Renal cortex interstitium (tissue), 11 donors: ENCODE data around the gene SUSD2. TPM values are rescaled to one million over a fixed set of nuclear protein-coding genes. Genes with fewer than 3 reads are reported as not detected.
"Not testable (repeated sequence)": the region's sequence is repeated elsewhere in the genome, so short reads cannot be mapped to it uniquely, and the experiment has no call there.

Source experiments
- DNase-seq, 11 donors: peaks; one replicate each; pipeline ENCODE4 v3.0.0-alpha.2; 2013; ENCODE audit warnings: low read depth in 9 of 11, low spot score in 4 of 11; ENCODE audit errors: extremely low read depth in 1 of 11
- polyA plus RNA-seq, 3 donors: library from polyadenylated mRNA; unstranded; fragments of 120-200 nt; gene quantifications; one replicate each; pipeline ENCODE4 v1.2.1, GENCODE V29; 2013; ENCODE audit not compliant: insufficient read length in 3 of 3

SUSD2 gene
- polyA plus RNA-seq, 3 donors, result 10.9 to 20.8 (median 13.8) TPM

DNA sequence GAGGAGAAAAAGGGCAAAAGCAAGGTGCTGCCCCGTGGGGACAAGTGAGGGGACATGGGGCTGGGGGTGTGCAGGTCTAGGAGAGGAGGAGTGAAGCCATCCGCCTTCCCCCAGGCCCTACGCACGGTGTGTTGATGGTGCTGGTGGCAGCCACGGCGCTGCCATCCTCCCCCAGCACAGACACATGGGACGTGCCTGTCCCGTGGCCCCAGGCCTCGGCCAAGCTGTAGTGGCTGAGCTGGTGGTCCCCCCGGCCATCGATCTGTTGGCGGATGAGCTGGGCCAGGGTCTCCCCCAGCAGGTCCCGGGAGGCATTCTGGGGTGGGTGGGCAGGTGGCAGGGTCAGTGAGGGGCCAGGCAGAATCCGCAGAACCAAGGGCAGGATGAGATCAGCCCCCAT is 44.7 kb downstream of the SUSD2 start:
- no peak for DNase-seq

DNA sequence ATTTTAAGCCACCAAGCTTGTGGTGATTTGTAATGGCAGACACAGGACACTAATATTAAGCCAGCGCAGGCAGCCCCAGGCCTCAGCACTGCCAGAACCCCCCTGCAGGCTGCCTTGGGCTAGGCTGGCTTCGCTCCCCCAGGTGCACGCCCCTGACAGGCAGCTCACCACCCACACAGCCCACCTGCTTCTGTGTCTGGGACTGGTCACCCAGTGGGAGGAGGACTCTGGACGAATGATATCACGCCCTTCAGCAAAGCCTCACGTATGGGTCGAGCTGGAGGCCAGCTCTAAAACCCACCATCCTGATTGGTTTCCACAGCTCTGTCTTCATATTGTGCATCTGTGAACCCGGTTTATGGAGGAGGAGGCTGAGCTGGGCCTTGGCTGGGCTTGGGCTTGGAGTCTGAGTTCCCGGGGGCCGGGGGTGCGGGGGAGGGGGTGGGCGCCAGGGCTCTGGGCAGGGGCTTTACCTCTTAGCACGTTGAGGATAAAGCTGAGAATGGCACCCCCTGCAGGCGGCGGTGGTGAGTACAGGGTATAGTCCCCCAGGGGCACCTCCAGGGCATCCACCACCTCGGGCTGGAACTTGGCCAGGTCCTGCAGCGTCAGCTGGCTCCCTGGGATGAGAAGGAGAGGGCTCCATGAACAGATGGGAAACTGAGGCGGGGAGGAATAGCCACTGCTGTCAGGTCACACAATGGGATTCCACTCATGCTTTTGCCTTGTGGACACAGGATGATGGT is 49.8 kb downstream of the SUSD2 start:
- DNase-seq, result no peak

DNA sequence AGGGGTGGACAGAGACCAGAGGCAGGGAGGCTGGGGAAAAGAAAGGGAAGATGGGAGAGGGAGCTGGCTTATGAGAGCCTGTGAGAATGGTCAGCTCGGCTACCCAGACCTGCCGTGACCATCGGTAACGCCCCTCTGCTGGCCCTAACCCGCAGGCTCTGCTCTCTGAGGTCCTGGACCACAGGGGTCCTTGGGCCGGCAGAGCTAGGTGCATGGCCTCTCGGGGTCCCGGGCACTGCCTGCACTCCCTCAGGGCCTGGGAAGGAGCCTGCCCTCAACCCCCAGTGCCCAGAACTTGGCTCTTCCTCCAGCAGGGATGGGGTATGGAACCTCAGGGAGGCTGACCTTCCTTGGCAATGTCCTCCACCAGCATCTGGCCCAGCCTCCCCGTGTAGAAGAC is 50.4 kb downstream of the SUSD2 start:
- no peak for DNase-seq

DNA sequence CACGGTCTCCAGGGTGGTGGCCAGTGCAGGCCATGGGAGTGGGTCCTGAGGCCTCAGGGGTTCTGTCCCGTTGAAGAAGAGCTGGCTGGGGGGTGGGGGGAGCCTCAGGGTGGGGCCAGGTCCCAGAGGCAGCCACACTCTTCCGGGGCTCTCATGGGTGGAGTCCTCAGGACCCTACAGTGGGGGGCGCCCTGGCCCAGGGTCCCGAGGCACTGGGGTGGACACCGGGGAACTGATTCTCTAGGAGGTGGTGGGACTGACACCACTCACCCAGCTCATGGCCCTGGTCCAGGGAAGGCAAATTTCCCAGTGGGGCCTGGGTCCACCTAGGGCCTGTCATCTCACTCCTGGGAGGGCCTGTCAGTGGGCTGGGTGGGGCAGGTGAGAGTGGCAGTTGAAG is 50.8 kb downstream of the SUSD2 start:
- DNase-seq, result no peak

DNA sequence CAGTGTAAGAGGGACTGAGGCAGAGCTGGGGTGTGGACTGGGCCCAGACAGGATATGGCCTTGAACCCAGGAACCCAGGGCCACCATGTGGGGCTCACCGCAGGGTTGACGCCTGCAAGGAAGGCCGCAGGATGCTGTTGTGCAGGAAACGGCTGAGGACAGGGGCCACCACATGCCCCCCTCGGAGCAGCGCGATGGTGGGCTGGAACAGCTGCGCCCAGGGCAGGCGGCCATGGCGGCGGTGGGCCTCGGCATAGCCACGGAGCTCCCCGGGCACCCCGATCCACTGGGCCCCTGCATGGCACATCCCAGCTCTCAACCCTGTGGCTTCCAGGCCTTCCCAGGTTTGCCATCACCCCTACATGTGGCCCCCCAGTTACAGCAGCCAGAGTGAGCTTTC is 51.4 kb downstream of the SUSD2 start:
- DNase-seq, result no peak

DNA sequence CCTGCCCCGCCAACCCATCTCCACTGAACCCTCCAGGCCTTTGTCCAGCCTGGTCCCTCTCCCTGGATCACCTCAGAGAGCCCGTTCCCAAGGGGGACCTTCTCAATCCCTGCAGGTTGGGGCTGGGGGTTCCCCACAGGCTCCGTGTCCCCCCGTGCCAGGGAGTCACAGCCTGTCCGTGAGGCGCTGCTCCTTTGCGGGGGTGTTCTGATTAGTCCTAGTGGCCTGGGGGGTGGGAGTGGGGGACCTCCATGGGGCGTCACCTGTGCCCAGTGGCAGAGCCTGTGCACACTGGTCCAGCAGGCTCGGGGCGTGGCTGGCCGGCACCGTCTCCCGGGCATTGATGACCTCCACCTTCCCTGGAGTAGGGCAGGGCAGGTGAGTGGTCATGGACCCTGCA is 51.9 kb downstream of the SUSD2 start:
- DNase-seq, result no peak

DNA sequence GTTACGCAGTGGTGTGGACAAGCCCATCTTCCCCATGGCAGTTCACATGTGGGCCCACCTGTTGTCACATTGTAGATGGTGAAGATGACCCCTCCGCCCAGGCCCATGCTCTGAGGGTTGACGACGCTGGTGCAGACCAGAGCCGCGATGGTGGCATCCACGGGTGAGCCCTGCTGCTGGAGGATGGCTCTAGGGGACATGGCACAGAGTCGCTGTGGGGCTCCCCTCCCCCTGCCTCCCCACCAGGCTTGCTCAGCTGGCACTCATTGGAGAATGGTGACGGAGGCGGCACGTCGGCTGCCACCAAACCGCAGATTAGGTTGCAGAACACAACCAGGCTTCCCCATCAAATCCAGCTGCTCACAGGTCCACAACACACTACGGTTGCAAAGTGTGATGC is 52.5 kb downstream of the SUSD2 start:
- DNase-seq, result no peak

DNA sequence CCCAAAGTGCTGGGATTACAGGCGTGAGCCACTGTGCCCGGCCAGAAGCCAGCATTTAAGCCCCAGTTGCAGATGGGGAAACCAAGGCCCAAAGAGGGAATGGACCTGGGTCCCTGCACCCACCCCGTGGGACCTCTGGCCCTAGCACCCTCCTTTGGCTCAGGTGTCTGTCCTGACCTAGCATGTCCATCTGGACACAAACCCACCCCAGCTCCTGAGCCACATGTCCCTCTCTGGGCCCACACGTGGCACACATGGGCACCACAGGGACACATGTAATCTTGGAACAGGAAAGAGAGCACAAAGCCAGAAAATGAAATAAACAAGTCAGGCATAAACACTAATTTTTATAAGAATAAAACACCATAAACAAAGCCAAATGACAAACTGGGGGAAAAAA is 54.0 kb downstream of the SUSD2 start:
- no peak for DNase-seq

DNA sequence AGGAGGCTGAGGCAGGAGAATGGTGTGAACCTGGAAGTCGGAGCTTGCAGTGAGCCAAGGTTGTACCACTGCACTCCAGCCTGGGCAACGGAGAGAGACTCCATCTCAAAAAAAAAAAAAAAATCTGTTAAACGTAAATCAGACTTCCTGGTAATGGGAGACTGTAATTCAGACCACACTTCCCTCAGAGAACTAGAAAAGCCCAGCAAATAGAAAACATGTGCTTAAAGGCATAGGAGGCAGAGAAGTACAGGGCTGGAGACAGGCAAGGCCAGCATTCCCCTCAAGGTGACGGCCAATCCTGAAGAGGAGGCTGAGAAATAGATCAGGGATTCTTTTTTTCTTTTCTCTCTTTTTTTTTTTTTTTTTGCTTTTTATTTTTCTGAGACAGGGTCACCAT is 55.4 kb downstream of the SUSD2 start:
- no peak for DNase-seq

DNA sequence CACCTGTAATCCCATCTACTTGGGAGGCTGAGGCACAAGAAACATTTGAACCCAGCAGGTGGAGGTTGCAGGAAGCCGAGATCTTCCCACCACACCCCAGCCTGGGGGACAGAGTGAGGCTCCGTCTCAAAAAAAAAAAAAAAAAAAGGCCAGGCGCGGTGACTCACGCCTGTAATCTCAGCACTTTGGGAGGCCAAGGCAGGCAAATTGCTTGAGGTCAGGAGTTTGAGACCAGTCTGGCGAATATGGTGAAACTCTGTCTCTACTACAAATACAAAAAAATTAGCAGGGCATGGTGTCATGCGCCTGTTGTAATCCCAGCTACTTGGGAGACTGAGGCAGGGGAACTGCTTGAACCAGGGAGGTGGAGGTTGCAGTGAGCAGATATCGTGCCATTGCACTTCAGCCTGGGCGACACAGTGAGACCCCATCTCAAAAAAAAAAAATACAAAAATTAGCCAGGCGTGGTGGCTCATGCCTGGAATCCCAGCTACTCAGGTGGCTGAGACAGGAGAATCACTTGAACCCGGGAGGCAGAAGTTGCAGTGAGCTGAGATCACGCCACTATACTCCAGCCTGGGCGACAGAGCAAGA is 56.9 kb downstream of the SUSD2 start:
- DNase-seq, result not testable (repeated sequence)

Other genes with a start within 250 kb of the SUSD2 start
- 10 to 100 TPM; 13.0 to 16.1 (median 13.1) TPM for gene GSTT2B, start 220.3 kb upstream of the SUSD2 start, polyA plus RNA-seq
- gene DDTL, start 214.6 kb upstream of the SUSD2 start, polyA plus RNA-seq, result 1 to 10 TPM; 7.6 to 9.7 (median 8.0) TPM
- gene DDT, start 207.0 kb upstream of the SUSD2 start, polyA plus RNA-seq, result 10 to 100 TPM; 73.3 to 91.4 (median 85.5) TPM
- 1 to 10 TPM in 2 of 3 donors, not detected in 1; 1.8 to 2.5 TPM for gene GSTT2, start 201.4 kb upstream of the SUSD2 start, polyA plus RNA-seq
- gene GSTT4, start 176.0 kb upstream of the SUSD2 start, polyA plus RNA-seq, result not detected
- 10 to 100 TPM; 45.2 to 62.5 (median 57.2) TPM for gene CABIN1, start 170.2 kb upstream of the SUSD2 start, polyA plus RNA-seq
- 10 to 100 TPM; 15.8 to 17.5 (median 16.4) TPM for gene GGT5, start 63.6 kb downstream of the SUSD2 start, polyA plus RNA-seq
- 10 to 100 TPM; 44.5 to 53.2 (median 51.3) TPM for gene SPECC1L, start 89.3 kb downstream of the SUSD2 start, polyA plus RNA-seq
- gene ADORA2A, start 246.1 kb downstream of the SUSD2 start, polyA plus RNA-seq, result 1 to 10 TPM; 5.8 to 8.0 (median 8.0) TPM